Erythroblast (primary cell): ENCODE results near the gene ZNF469.

Experiments
- GATA1 ChIP-seq: IDR thresholded peaks from 2 replicates; pipeline ENCODE4 v1.6.1; 2011; ENCODE audit warnings: low read depth, mild to moderate bottlenecking, control low read depth, low read length, moderate library complexity
- POLR2A ChIP-seq: IDR thresholded peaks from 2 replicates; pipeline ENCODE4 v1.6.1; 2011; ENCODE audit warnings: mild to moderate bottlenecking, low read length

GRCh38 chr16:88402551-88403240 lies 19.9 kb downstream of the ZNF469 start:
- TF ChIP-seq POLR2A (no peak), GATA1 (no peak)
